ENCODE measurements around the gene BCAN. TPM values are rescaled to one million over a fixed set of nuclear protein-coding genes. Genes with fewer than 3 reads are reported as not detected.

Gene BCAN
- total RNA-seq, 5 donors from 2014 or later (not counting 1 experiment from before 2014, with no cell fraction given), result not detected

GRCh38 chr1:156692925-156693847, 51.3 kb downstream of the BCAN start:
- Histone ChIP-seq H3K4me3 (ENCODE audit: control insufficient read depth in 1 of 2, extremely low read depth in 1 of 2, low read length in 1 of 2) (no peak overlapping the region), H3K27me3 (replicated peaks in 1 of 2; ENCODE audit: control insufficient read depth in 2 of 2, extremely low read depth in 1 of 2, insufficient read depth in 2 of 2, low read length in 1 of 2) (peaks cover 5 to 91% of the 10 kb centered on the region in 2 experiments), H3K9me3 (no peaks in the 10 kb centered on the region), H3K27ac (ENCODE audit: low read length) (no peak overlapping the region), H3K4me1 (ENCODE audit: control insufficient read depth in 1 of 2, extremely low read depth in 1 of 2, insufficient read depth in 2 of 2, low read length in 2 of 2) (peaks cover 15 to 28% of the 10 kb centered on the region in 2 experiments), H3K36me3 (ENCODE audit: control insufficient read depth in 2 of 2, extremely low read depth in 1 of 2, insufficient read depth in 1 of 2, low read length in 1 of 2) (no peaks in the 10 kb centered on the region)
- ChIA-PET CTCF (interaction anchor here in 1 of 2 donors (0.6 to 6.2 kb wide), 2 partner anchors 10 to 34 kb away, joined by 3 to 68 read pairs; partner anchors contain the start of genes ISG20L2 and METTL25B), POLR2A (interaction anchor here in 1 of 2 donors (0.7 kb wide), 1 partner anchor 15 kb away, joined by 5 read pairs; no protein-coding TSS in a partner anchor)
- Mint-ChIP-seq H3K27me3 (peaks cover 59 to 77% of the 10 kb centered on the region in 2 donors), H3K4me1 (peaks cover 20 to 28% (median 22%) of the 10 kb centered on the region in 3 donors), H3K4me3 (peak overlapping the region in 1 of 3 donors; percentile 8), H3K27ac (peak overlapping the region in 1 of 2 donors; percentile 43), H3K36me3 (no peaks in the 10 kb centered on the region), H3K9me3 (no peaks in the 10 kb centered on the region)
- DNase-seq, result peak in 11 of 35 experiments; percentile 8 to 45 (median 25)
- no peak for ATAC-seq (replicated peaks in 1 of 4)
- 31% methylated on average over 11 of the region's 16 CpGs for WGBS (ENCODE audit: insufficient coverage)

- Histone ChIP-seq H3K27me3 (replicated peaks in 1 of 2; ENCODE audit: control insufficient read depth in 2 of 2, extremely low read depth in 1 of 2, insufficient read depth in 2 of 2, low read length in 1 of 2) (peaks cover 5 to 89% of the 10 kb centered on the region in 2 experiments), H3K4me3 (ENCODE audit: control insufficient read depth in 1 of 2, extremely low read depth in 1 of 2, low read length in 1 of 2) (no peak overlapping the region), H3K9me3 (no peaks in the 10 kb centered on the region), H3K4me1 (ENCODE audit: control insufficient read depth in 1 of 2, extremely low read depth in 1 of 2, insufficient read depth in 2 of 2, low read length in 2 of 2) (peaks cover 15 to 27% of the 10 kb centered on the region in 2 experiments), H3K36me3 (ENCODE audit: control insufficient read depth in 2 of 2, extremely low read depth in 1 of 2, insufficient read depth in 1 of 2, low read length in 1 of 2) (no peaks in the 10 kb centered on the region), H3K27ac (ENCODE audit: low read length) (no peak overlapping the region)
- peaks cover 65 to 73% of the 10 kb centered on the region in 2 donors for H3K27me3 Mint-ChIP-seq
- no peak overlapping the region for H3K4me3 Mint-ChIP-seq
- CTCF ChIA-PET, result interaction anchor here in 1 of 2 donors (0.5 to 0.6 kb wide), 2 partner anchors 9 to 308 kb away, joined by 3 to 4 read pairs; no protein-coding TSS in a partner anchor
- H3K36me3 Mint-ChIP-seq, result no peaks in the 10 kb centered on the region
- WGBS (ENCODE audit: insufficient coverage), result 95% methylated on average over 6 of the region's 12 CpGs
- H3K27ac Mint-ChIP-seq, result no peak overlapping the region
- H3K9me3 Mint-ChIP-seq, result no peaks in the 10 kb centered on the region
- POLR2A ChIA-PET, result interaction anchor here in 1 of 2 donors (0.7 kb wide), 1 partner anchor 16 kb away, joined by 5 read pairs; no protein-coding TSS in a partner anchor
- ATAC-seq (replicated peaks in 1 of 4), result no peak
- no peak for DNase-seq
- H3K4me1 Mint-ChIP-seq, result peaks cover 17 to 28% (median 22%) of the 10 kb centered on the region in 3 donors
These were observed 52.2 kb downstream of the BCAN start for GRCh38 chr1:156693848-156694689.

- 100% methylated on average over 1 of the region's 5 CpGs for WGBS (ENCODE audit: insufficient coverage)
- peaks cover 61 to 70% of the 10 kb centered on the region in 2 donors for H3K27me3 Mint-ChIP-seq
- no peaks in the 10 kb centered on the region for H3K9me3 ChIP-seq
- ChIA-PET POLR2A (no interaction called here), CTCF (interaction anchor here in 1 of 2 donors (0.5 kb wide), 1 partner anchor 309 kb away, joined by 4 read pairs; no protein-coding TSS in a partner anchor)
- H3K27me3 ChIP-seq (replicated peaks in 1 of 2; ENCODE audit: control insufficient read depth in 2 of 2, extremely low read depth in 1 of 2, insufficient read depth in 2 of 2, low read length in 1 of 2), result peaks cover 5 to 87% of the 10 kb centered on the region in 2 experiments
- H3K27ac Mint-ChIP-seq, result no peak overlapping the region
- H3K36me3 Mint-ChIP-seq, result peaks cover 2% of the 10 kb centered on the region
- H3K27ac ChIP-seq (ENCODE audit: low read length), result no peak overlapping the region
- H3K4me1 Mint-ChIP-seq, result peaks cover 12 to 23% (median 18%) of the 10 kb centered on the region in 3 donors
- no peaks in the 10 kb centered on the region for H3K36me3 ChIP-seq (ENCODE audit: control insufficient read depth in 2 of 2, extremely low read depth in 1 of 2, insufficient read depth in 1 of 2, low read length in 1 of 2)
- DNase-seq (no peak), ATAC-seq (replicated peaks in 1 of 4) (no peak)
- peaks cover 15 to 22% of the 10 kb centered on the region in 2 experiments for H3K4me1 ChIP-seq (ENCODE audit: control insufficient read depth in 1 of 2, extremely low read depth in 1 of 2, insufficient read depth in 2 of 2, low read length in 2 of 2)
- no peaks in the 10 kb centered on the region for H3K9me3 Mint-ChIP-seq
- no peak overlapping the region for H3K4me3 ChIP-seq (ENCODE audit: control insufficient read depth in 1 of 2, extremely low read depth in 1 of 2, low read length in 1 of 2)
- H3K4me3 Mint-ChIP-seq, result no peak overlapping the region
These were observed 52.7 kb downstream of the BCAN start for GRCh38 chr1:156694690-156694962.

GRCh38 chr1:156696755-156697154, 54.8 kb downstream of the BCAN start:
- no peaks in the 10 kb centered on the region for H3K9me3 Mint-ChIP-seq
- peaks cover 12 to 20% (median 14%) of the 10 kb centered on the region in 3 donors for H3K4me1 Mint-ChIP-seq
- WGBS (ENCODE audit: insufficient coverage), result 87% methylated on average over 8 of the region's 8 CpGs
- H3K4me3 Mint-ChIP-seq, result no peak overlapping the region
- H3K27me3 Mint-ChIP-seq, result peaks cover 49 to 62% of the 10 kb centered on the region in 2 donors
- CTCF ChIA-PET, result no interaction called here
- Histone ChIP-seq H3K4me1 (ENCODE audit: control insufficient read depth in 1 of 2, extremely low read depth in 1 of 2, insufficient read depth in 2 of 2, low read length in 2 of 2) (peaks cover 17 to 24% of the 10 kb centered on the region in 2 experiments), H3K9me3 (no peaks in the 10 kb centered on the region), H3K27ac (ENCODE audit: low read length) (no peak overlapping the region), H3K4me3 (ENCODE audit: control insufficient read depth in 1 of 2, extremely low read depth in 1 of 2, low read length in 1 of 2) (no peak overlapping the region), H3K27me3 (replicated peaks in 1 of 2; ENCODE audit: control insufficient read depth in 2 of 2, extremely low read depth in 1 of 2, insufficient read depth in 2 of 2, low read length in 1 of 2) (peaks cover 2 to 87% of the 10 kb centered on the region in 2 experiments), H3K36me3 (ENCODE audit: control insufficient read depth in 2 of 2, extremely low read depth in 1 of 2, insufficient read depth in 1 of 2, low read length in 1 of 2) (no peaks in the 10 kb centered on the region)
- POLR2A ChIA-PET, result no interaction called here
- no peak for ATAC-seq (replicated peaks in 1 of 4)
- peak overlapping the region in 1 of 2 donors; percentile 43 for H3K27ac Mint-ChIP-seq
- DNase-seq, result no peak
- peaks cover 5% of the 10 kb centered on the region for H3K36me3 Mint-ChIP-seq

GRCh38 chr1:156697481-156697880, 55.6 kb downstream of the BCAN start:
- peaks cover 42 to 58% of the 10 kb centered on the region in 2 donors for H3K27me3 Mint-ChIP-seq
- no peak for ATAC-seq (replicated peaks in 1 of 4)
- WGBS (ENCODE audit: insufficient coverage), result 96% methylated on average over 7 of the region's 8 CpGs
- Histone ChIP-seq H3K27ac (ENCODE audit: low read length) (no peak overlapping the region), H3K4me3 (ENCODE audit: control insufficient read depth in 1 of 2, extremely low read depth in 1 of 2, low read length in 1 of 2) (no peak overlapping the region), H3K36me3 (ENCODE audit: control insufficient read depth in 2 of 2, extremely low read depth in 1 of 2, insufficient read depth in 1 of 2, low read length in 1 of 2) (no peaks in the 10 kb centered on the region), H3K27me3 (replicated peaks in 1 of 2; ENCODE audit: control insufficient read depth in 2 of 2, extremely low read depth in 1 of 2, insufficient read depth in 2 of 2, low read length in 1 of 2) (peaks cover 0 to 85% of the 10 kb centered on the region in 2 experiments), H3K4me1 (ENCODE audit: control insufficient read depth in 1 of 2, extremely low read depth in 1 of 2, insufficient read depth in 2 of 2, low read length in 2 of 2) (peaks cover 10 to 18% of the 10 kb centered on the region in 2 experiments), H3K9me3 (no peaks in the 10 kb centered on the region)
- peaks cover 6 to 12% (median 7%) of the 10 kb centered on the region in 3 donors for H3K4me1 Mint-ChIP-seq
- no peaks in the 10 kb centered on the region for H3K9me3 Mint-ChIP-seq
- peak overlapping the region in 1 of 2 donors; percentile 27 for H3K27ac Mint-ChIP-seq
- H3K36me3 Mint-ChIP-seq, result peaks cover 5% of the 10 kb centered on the region
- no peak for DNase-seq
- CTCF ChIA-PET, result interaction anchor here (0.5 to 0.6 kb wide), 2 partner anchors 54 to 71 kb away, joined by 5 to 8 read pairs; no protein-coding TSS in a partner anchor
- POLR2A ChIA-PET, result no interaction called here
- H3K4me3 Mint-ChIP-seq, result no peak overlapping the region

GRCh38 chr1:156698995-156699394, 57.1 kb downstream of the BCAN start:
- H3K9me3 ChIP-seq, result no peaks in the 10 kb centered on the region
- Mint-ChIP-seq H3K27me3 (peaks cover 31 to 57% of the 10 kb centered on the region in 2 donors), H3K27ac (no peak overlapping the region), H3K4me3 (peak overlapping the region in 1 of 3 donors; percentile 13), H3K36me3 (peaks cover 5% of the 10 kb centered on the region), H3K4me1 (peaks cover under 1 to 3% (median 2%) of the 10 kb centered on the region in 3 donors), H3K9me3 (no peaks in the 10 kb centered on the region)
- WGBS (ENCODE audit: insufficient coverage), result 93% methylated on average over 1 of the region's 1 CpG
- no peak overlapping the region for H3K27ac ChIP-seq (ENCODE audit: low read length)
- DNase-seq (no peak), ATAC-seq (replicated peaks in 1 of 4) (no peak)
- H3K36me3 ChIP-seq (ENCODE audit: control insufficient read depth in 2 of 2, extremely low read depth in 1 of 2, insufficient read depth in 1 of 2, low read length in 1 of 2), result no peaks in the 10 kb centered on the region
- H3K27me3 ChIP-seq (replicated peaks in 1 of 2; ENCODE audit: control insufficient read depth in 2 of 2, extremely low read depth in 1 of 2, insufficient read depth in 2 of 2, low read length in 1 of 2), result peaks cover under 1 to 85% of the 10 kb centered on the region in 2 experiments
- peaks cover 2 to 6% of the 10 kb centered on the region in 2 experiments for H3K4me1 ChIP-seq (ENCODE audit: control insufficient read depth in 1 of 2, extremely low read depth in 1 of 2, insufficient read depth in 2 of 2, low read length in 2 of 2)
- CTCF ChIA-PET, result interaction anchor here in 1 of 2 donors (0.5 kb wide), 1 partner anchor 102 kb away, joined by 3 read pairs; no protein-coding TSS in a partner anchor
- no peak overlapping the region for H3K4me3 ChIP-seq (ENCODE audit: control insufficient read depth in 1 of 2, extremely low read depth in 1 of 2, low read length in 1 of 2)
- POLR2A ChIA-PET, result no interaction called here

Measured in T-cell (primary cell).